K562 (cell line): Measurements from ENCODE around the gene CIAO1. TPM values are rescaled to one million over a fixed set of nuclear protein-coding genes. Genes with fewer than 3 reads are reported as not detected.

ENCODE experiments used
- ASH1L ChIP-seq: fragments of 450-650 bp; IDR thresholded peaks from 2 replicates; pipeline ENCODE4 v1.6.1; 2018; ENCODE audit warnings: borderline replicate concordance, mild to moderate bottlenecking, low read depth; ENCODE audit not compliant: partially characterized antibody
- CBX8 ChIP-seq: fragments of 200-600 bp; sonication (generic); IDR thresholded peaks from 2 replicates; pipeline ENCODE4 v1.6.1; 2012; ENCODE audit warnings: borderline replicate concordance, mixed run types, low read depth, mild to moderate bottlenecking, moderate library complexity, mixed read lengths, low read length, control low read depth, inconsistent platforms; ENCODE audit not compliant: poor library complexity, severe bottlenecking; ENCODE audit errors: extremely low read depth
- EGR1 ChIP-seq: fragments of 450-650 bp; conservative IDR thresholded peaks from 2 replicates; pipeline ENCODE4 v1.6.1; 2017; ENCODE audit warnings: mild to moderate bottlenecking
- ERF ChIP-seq: fragments of 450-650 bp; formaldehyde crosslinking; IDR thresholded peaks from 2 replicates; pipeline ENCODE4 v1.4.0; 2020; ENCODE audit warnings: mild to moderate bottlenecking, mixed read lengths
- ETV6 ChIP-seq, 3 experiments: fragments of 150-350 bp in 1 of 3; sonication (generic) in 1 of 3; formaldehyde crosslinking in 1 of 3; IDR thresholded peaks; 2 replicates each; pipeline versions ENCODE4 v1.6.1 to v1.8.0; 2014 to 2022; ENCODE audit warnings: borderline replicate concordance in 2 of 3, low read depth in 2 of 3, antibody characterized with exemption in 1 of 3, low read length in 1 of 3, mild to moderate bottlenecking in 1 of 3, missing genetic modification reagents in 1 of 3
- EWSR1 ChIP-seq: fragments of 450-650 bp; IDR thresholded peaks from 2 replicates; pipeline ENCODE4 v1.6.1; 2018; ENCODE audit warnings: borderline replicate concordance, mild to moderate bottlenecking, low read depth, moderate library complexity; ENCODE audit not compliant: partially characterized antibody
- FIP1L1 ChIP-seq: fragments of 200-400 bp; formaldehyde crosslinking; IDR thresholded peaks from 2 replicates; pipeline ENCODE4 v1.6.1; 2018; ENCODE audit warnings: mild to moderate bottlenecking, low read depth, low read length; ENCODE audit not compliant: poor library complexity, severe bottlenecking
- GABPB1 ChIP-seq: sonication (generic); formaldehyde crosslinking; IDR thresholded peaks from 2 replicates; pipeline ENCODE4 v1.8.0; 2022; ENCODE audit warnings: mild to moderate bottlenecking, missing genetic modification reagents
- HDAC8 ChIP-seq: fragments of 450-650 bp; IDR thresholded peaks from 2 replicates; pipeline ENCODE4 v1.6.1; 2016; ENCODE audit warnings: mild to moderate bottlenecking, missing genetic modification characterization, moderate library complexity, missing compliant biosample characterization
- LARP7 ChIP-seq: fragments of 450-650 bp; IDR thresholded peaks from 2 replicates; pipeline ENCODE4 v1.6.1; 2016
- RNF2 ChIP-seq: sonication (generic); IDR thresholded peaks from 2 replicates; pipeline ENCODE4 v1.6.1; 2016
- SPI1 ChIP-seq: IDR thresholded peaks from 2 replicates; pipeline ENCODE4 v1.6.1; 2011; ENCODE audit warnings: low read depth, low read length, control low read depth, borderline replicate concordance
- TGIF2 ChIP-seq: sonication (generic); formaldehyde crosslinking; IDR thresholded peaks from 2 replicates; pipeline ENCODE4 v1.8.1; 2022; ENCODE audit warnings: mild to moderate bottlenecking, missing genetic modification reagents, moderate library complexity
- TOE1 ChIP-seq, 2 experiments: fragments of 450-650 bp in 1 of 2; sonication (generic) in 1 of 2; formaldehyde crosslinking in 1 of 2; IDR thresholded peaks; 2 replicates each; pipeline versions ENCODE4 v1.7.1 to v1.8.0; 2016 to 2022; ENCODE audit warnings: borderline replicate concordance in 2 of 2, mild to moderate bottlenecking in 2 of 2, antibody characterized with exemption in 1 of 2, inconsistent platforms in 1 of 2, low read depth in 1 of 2, missing genetic modification reagents in 1 of 2, moderate library complexity in 1 of 2
- ZNF12 ChIP-seq: sonication (generic); formaldehyde crosslinking; IDR thresholded peaks from 2 replicates; pipeline ENCODE4 v1.4.0; 2020; ENCODE audit warnings: mild to moderate bottlenecking, missing genetic modification reagents
- ZNF696 ChIP-seq: fragments of 250-450 bp; sonication (Bioruptor Pico); conservative IDR thresholded peaks from 2 replicates; pipeline ENCODE4 v1.4.0; 2020; ENCODE audit warnings: mild to moderate bottlenecking, moderate library complexity
- polyA plus RNA-seq, 8 experiments: library from polyadenylated mRNA; depleted of rRNA in 4 of 8; stranded (reverse) in 5 of 8; unstranded in 3 of 8; fragments of >200 nt; fragmentation: Nextera tagmentation in 2 of 8; fragmentation: Illumina TruSeq in 1 of 8; extraction: Ambion mirVana in 2 of 8; extraction: Trizol in 1 of 8; gene quantifications; 2 replicates each; pipeline versions ENCODE4 v1.2.1 to v1.2.3, GENCODE V29; 2011 to 2014; ENCODE audit warnings: inconsistent platforms in 1 of 8, missing spikeins in 1 of 8
- total RNA-seq, 7 experiments: library from RNA; depleted of rRNA in 6 of 7; stranded (reverse); fragments of >200 nt in 6 of 7; fragmentation: Illumina TruSeq in 2 of 7; extraction: Trizol in 2 of 7; gene quantifications; 2 replicates each; pipeline versions ENCODE4 v1.2.1 to v1.2.3, GENCODE V29; 2011 to 2021; ENCODE audit warnings: low replicate concordance in 1 of 7
- TF ChIP-seq, protein P1 (sequence below): fragments of 200-400 bp; formaldehyde crosslinking; IDR thresholded peaks from 2 replicates; pipeline ENCODE4 v1.6.1; 2017; ENCODE audit warnings: mild to moderate bottlenecking, low read depth, low read length, moderate library complexity
- TF ChIP-seq, protein P2 (sequence below): sonication (generic); formaldehyde crosslinking; IDR thresholded peaks from 2 replicates; pipeline ENCODE4 v1.8.0; 2023; ENCODE audit warnings: missing genetic modification reagents, mild to moderate bottlenecking, borderline replicate concordance

Gene CIAO1
- total and polyA plus RNA-seq, 9 of the 15 experiments (the other 6 are each of a cell fraction or from before 2014, with no cell fraction given), result 11.4 to 156 (median 92.8) TPM

DNA sequence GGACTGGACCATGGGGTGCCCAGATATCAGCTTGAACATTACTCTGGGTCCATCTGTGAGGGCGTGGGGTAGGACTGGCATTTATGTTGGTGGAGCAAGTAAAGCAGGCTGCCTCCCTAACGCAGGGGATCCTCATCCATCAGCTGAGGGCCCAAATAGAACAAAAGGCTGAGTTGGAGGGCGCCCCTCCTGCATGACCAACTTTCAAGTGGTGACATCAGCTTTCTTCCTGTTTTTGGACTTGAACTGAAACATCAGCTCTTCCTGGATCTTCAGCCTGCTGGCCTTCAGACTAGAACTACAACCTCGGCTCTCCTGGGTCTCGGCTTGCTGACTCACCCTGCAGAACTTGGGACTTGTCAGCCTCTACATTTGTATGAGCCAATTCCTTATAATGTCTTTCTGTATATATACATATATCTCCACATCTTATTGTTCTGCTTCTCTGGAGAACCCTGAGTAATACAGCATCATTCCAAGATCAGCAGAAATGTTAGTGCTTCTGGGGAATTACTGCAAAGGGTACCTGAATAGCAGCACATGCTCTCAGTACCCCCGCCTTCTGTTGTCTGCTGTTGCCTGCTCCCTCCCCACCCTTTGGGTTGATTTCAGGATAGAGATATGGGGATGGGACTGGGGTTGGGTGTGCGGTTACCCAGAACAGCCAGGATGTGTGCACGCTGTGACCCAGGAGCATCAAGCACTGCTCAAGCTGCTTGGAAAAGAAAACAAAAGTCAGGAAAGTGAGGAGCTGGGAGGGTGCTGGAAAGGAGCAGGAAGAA, 20.2 kb upstream of the CIAO1 start (continued):
- no peak for TF ChIP-seq EWSR1
- no peak for TF ChIP-seq ERF (CRISPR knock-in tag)
- TF ChIP-seq ZNF12 (CRISPR knock-in tag), result no peak
- TF ChIP-seq HDAC8 (tag), result no peak; the same call in 1 of the 2 replicates
- TF ChIP-seq, protein P1, sequence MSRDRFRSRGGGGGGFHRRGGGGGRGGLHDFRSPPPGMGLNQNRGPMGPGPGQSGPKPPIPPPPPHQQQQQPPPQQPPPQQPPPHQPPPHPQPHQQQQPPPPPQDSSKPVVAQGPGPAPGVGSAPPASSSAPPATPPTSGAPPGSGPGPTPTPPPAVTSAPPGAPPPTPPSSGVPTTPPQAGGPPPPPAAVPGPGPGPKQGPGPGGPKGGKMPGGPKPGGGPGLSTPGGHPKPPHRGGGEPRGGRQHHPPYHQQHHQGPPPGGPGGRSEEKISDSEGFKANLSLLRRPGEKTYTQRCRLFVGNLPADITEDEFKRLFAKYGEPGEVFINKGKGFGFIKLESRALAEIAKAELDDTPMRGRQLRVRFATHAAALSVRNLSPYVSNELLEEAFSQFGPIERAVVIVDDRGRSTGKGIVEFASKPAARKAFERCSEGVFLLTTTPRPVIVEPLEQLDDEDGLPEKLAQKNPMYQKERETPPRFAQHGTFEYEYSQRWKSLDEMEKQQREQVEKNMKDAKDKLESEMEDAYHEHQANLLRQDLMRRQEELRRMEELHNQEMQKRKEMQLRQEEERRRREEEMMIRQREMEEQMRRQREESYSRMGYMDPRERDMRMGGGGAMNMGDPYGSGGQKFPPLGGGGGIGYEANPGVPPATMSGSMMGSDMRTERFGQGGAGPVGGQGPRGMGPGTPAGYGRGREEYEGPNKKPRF, result no peak
- no peak for TF ChIP-seq EGR1
- TF ChIP-seq CBX8, result no peak
- no peak for TF ChIP-seq TOE1 (IDR thresholded peaks at IDR 0.05; ENCODE audit: borderline replicate concordance)
- TF ChIP-seq TOE1 (CRISPR knock-in tag; IDR thresholded peaks at IDR 0.05; ENCODE audit: borderline replicate concordance, low read depth), result no peak
- TF ChIP-seq LARP7, result no peak
- TF ChIP-seq ASH1L, result no peak
- no peak for TF ChIP-seq SPI1
- no peak for TF ChIP-seq RNF2
- no peak for TF ChIP-seq GABPB1
- no peak for TF ChIP-seq FIP1L1
- no peak for TF ChIP-seq ETV6 (IDR thresholded peaks at IDR 0.05; ENCODE audit: borderline replicate concordance in 1 of 2, low read depth in 2 of 2, low read length in 1 of 2)
- TF ChIP-seq ETV6 (CRISPR knock-in tag; IDR thresholded peaks at IDR 0.05; ENCODE audit: borderline replicate concordance), result no peak
- TF ChIP-seq TGIF2 (CRISPR knock-in tag), result no peak
- TF ChIP-seq ZNF696, result no peak
- TF ChIP-seq, protein P2, sequence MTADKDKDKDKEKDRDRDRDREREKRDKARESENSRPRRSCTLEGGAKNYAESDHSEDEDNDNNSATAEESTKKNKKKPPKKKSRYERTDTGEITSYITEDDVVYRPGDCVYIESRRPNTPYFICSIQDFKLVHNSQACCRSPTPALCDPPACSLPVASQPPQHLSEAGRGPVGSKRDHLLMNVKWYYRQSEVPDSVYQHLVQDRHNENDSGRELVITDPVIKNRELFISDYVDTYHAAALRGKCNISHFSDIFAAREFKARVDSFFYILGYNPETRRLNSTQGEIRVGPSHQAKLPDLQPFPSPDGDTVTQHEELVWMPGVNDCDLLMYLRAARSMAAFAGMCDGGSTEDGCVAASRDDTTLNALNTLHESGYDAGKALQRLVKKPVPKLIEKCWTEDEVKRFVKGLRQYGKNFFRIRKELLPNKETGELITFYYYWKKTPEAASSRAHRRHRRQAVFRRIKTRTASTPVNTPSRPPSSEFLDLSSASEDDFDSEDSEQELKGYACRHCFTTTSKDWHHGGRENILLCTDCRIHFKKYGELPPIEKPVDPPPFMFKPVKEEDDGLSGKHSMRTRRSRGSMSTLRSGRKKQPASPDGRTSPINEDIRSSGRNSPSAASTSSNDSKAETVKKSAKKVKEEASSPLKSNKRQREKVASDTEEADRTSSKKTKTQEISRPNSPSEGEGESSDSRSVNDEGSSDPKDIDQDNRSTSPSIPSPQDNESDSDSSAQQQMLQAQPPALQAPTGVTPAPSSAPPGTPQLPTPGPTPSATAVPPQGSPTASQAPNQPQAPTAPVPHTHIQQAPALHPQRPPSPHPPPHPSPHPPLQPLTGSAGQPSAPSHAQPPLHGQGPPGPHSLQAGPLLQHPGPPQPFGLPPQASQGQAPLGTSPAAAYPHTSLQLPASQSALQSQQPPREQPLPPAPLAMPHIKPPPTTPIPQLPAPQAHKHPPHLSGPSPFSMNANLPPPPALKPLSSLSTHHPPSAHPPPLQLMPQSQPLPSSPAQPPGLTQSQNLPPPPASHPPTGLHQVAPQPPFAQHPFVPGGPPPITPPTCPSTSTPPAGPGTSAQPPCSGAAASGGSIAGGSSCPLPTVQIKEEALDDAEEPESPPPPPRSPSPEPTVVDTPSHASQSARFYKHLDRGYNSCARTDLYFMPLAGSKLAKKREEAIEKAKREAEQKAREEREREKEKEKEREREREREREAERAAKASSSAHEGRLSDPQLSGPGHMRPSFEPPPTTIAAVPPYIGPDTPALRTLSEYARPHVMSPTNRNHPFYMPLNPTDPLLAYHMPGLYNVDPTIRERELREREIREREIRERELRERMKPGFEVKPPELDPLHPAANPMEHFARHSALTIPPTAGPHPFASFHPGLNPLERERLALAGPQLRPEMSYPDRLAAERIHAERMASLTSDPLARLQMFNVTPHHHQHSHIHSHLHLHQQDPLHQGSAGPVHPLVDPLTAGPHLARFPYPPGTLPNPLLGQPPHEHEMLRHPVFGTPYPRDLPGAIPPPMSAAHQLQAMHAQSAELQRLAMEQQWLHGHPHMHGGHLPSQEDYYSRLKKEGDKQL, result no peak
